GM12873 (cell line): ENCODE measurements around the gene INHBB.

Experiments
- CTCF ChIP-seq: IDR thresholded peaks from 2 replicates; pipeline ENCODE4 v1.5.1; 2012; ENCODE audit warnings: low read depth, mild to moderate bottlenecking, moderate library complexity, low read length, control low read depth; ENCODE audit not compliant: insufficient read depth; ENCODE audit errors: missing control alignments

INHBB gene

GRCh38 chr2:120348737-120349439, 3.0 kb downstream of the INHBB start:
- no peak for TF ChIP-seq CTCF

GRCh38 chr2:120349440-120349921, 3.5 kb downstream of the INHBB start:
- no peak for TF ChIP-seq CTCF

GRCh38 chr2:120350080-120350479, 4.1 kb downstream of the INHBB start:
- no peak for TF ChIP-seq CTCF

- no peak for TF ChIP-seq CTCF
Observed at GRCh38 chr2:120350801-120351320, 4.9 kb downstream of the INHBB start.

- TF ChIP-seq CTCF = no peak
Observed at GRCh38 chr2:120352696-120353590, 7.0 kb downstream of the INHBB start.

GRCh38 chr2:120353591-120353898, 7.6 kb downstream of the INHBB start:
- no peak for TF ChIP-seq CTCF

- TF ChIP-seq CTCF = no peak
Observed at GRCh38 chr2:120353931-120354330, 8.0 kb downstream of the INHBB start.
